AG09309 (cell line): ENCODE data around the gene PPP1R1B.

Experiments
- DNase-seq: peaks from one replicate; pipeline ENCODE4 v3.0.0-alpha.2; 2010; ENCODE audit warnings: low read depth
- H3K4me3 ChIP-seq: 2 replicates; pipeline ENCODE4 v1.5.1; 2011; ENCODE audit warnings: mild to moderate bottlenecking, low read depth, low read length, moderate library complexity; ENCODE audit not compliant: control insufficient read depth
- TF ChIP-seq, protein P1 (sequence below): IDR thresholded peaks from 2 replicates; pipeline ENCODE4 v1.5.1; 2011; ENCODE audit warnings: mild to moderate bottlenecking, low read depth, low read length, inconsistent platforms; ENCODE audit not compliant: insufficient read depth, control insufficient read depth; ENCODE audit errors: missing control alignments

The PPP1R1B gene

DNA sequence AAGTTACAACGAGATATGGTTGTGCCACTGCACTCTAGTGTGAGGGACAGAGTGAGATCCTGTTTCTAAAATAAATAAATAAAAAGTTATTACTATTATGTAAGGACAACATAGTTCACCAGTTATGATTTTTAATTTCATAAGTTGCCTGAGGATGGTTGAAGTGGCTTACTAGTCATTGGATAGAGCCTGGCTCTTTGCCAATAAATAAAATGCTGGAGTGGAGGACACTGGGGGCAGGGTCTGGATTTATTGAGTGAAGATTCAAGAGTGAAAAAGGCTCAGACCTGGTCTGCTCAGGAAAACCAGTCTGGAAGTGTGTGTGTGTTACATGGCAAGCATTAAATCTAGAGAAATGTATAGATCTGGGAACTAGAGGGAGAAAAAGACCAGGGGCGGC, 12.3 kb downstream of the PPP1R1B start:
- DNase-seq = no peak
- TF ChIP-seq, protein P1, sequence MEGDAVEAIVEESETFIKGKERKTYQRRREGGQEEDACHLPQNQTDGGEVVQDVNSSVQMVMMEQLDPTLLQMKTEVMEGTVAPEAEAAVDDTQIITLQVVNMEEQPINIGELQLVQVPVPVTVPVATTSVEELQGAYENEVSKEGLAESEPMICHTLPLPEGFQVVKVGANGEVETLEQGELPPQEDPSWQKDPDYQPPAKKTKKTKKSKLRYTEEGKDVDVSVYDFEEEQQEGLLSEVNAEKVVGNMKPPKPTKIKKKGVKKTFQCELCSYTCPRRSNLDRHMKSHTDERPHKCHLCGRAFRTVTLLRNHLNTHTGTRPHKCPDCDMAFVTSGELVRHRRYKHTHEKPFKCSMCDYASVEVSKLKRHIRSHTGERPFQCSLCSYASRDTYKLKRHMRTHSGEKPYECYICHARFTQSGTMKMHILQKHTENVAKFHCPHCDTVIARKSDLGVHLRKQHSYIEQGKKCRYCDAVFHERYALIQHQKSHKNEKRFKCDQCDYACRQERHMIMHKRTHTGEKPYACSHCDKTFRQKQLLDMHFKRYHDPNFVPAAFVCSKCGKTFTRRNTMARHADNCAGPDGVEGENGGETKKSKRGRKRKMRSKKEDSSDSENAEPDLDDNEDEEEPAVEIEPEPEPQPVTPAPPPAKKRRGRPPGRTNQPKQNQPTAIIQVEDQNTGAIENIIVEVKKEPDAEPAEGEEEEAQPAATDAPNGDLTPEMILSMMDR = no peak
- H3K4me3 ChIP-seq = no peak overlapping the region

- no peak overlapping the region for H3K4me3 ChIP-seq
- no peak for DNase-seq
- TF ChIP-seq, protein P1 = no peak
Measured at GRCh38 chr17:39639566-39640458, 13.1 kb downstream of the PPP1R1B start.

GRCh38 chr17:39640591-39641031, 13.9 kb downstream of the PPP1R1B start:
- no peak overlapping the region for H3K4me3 ChIP-seq
- TF ChIP-seq, protein P1 = no peak
- no peak for DNase-seq

DNA sequence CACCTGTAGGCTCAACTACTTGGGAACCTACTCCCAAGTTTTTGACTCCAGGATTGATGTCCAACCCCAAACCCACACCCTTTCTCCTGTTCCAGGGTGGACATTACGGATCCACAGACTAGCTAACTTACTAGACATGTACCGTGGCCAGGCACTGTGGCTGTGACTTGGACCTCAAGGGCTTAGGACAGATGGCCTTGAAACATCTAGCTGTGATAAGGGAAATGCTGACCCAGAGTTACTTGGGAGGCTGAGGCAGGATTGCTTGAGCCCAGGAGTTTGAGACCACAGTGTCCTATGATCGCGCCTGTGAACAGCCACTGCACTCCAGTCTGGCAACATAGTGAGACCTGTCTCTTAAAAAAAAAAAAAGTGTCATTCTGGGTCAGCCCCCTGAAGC, 14.3 kb downstream of the PPP1R1B start:
- no peak for DNase-seq
- TF ChIP-seq, protein P1 = no peak
- H3K4me3 ChIP-seq = no peak overlapping the region

GRCh38 chr17:39641883-39642282, 15.1 kb downstream of the PPP1R1B start:
- no peak overlapping the region for H3K4me3 ChIP-seq

GRCh38 chr17:39642291-39643074, 15.7 kb downstream of the PPP1R1B start:
- TF ChIP-seq, protein P1 = no peak
- no peak overlapping the region for H3K4me3 ChIP-seq
- DNase-seq = no peak

More at GRCh38 chr17:39641883-39642282, 15.1 kb downstream of the PPP1R1B start:
- TF ChIP-seq, protein P1 = no peak
- DNase-seq = no peak
